ENCODE results near the gene ANKRD65.

GRCh38 chr1:1374929-1375662 is 46.0 kb downstream of the ANKRD65 start, which contains the start of gene AURKAIP1:
- TF ChIP-seq POLR2A (IDR thresholded peaks at IDR 0.05; ENCODE audit: low read depth, low read length) (peak; percentile 59; the same call in 1 of the 2 replicates), TAF1 (IDR thresholded peaks at IDR 0.05; ENCODE audit: borderline replicate concordance, low read depth, low read length) (peak; percentile 35; the same call in 1 of the 2 replicates)
